Fibroblast of skin of left biceps (primary cell): ENCODE data around the gene OR2S2.
"Not testable (repeated sequence)": the region's sequence is repeated elsewhere in the genome, so short reads cannot be mapped to it uniquely, and the experiment has no call there.

Experiments used
- DNase-seq, 2 experiments: peaks; one replicate each; pipeline ENCODE4 v3.0.0-alpha.2; 2013; ENCODE audit warnings: low read depth in 2 of 2

Gene OR2S2

GRCh38 chr9:35962126-35962906 lies 4.4 kb upstream of the OR2S2 start:
- peak; percentile 59 to 64 for DNase-seq

GRCh38 chr9:35960039-35960655 lies 2.2 kb upstream of the OR2S2 start:
- no peak for DNase-seq

- no peak for DNase-seq
Observed at GRCh38 chr9:35956651-35957050, 1.3 kb downstream of the OR2S2 start.

GRCh38 chr9:35954942-35955546 lies 2.9 kb downstream of the OR2S2 start:
- DNase-seq = peak; percentile 48 to 50

GRCh38 chr9:35952526-35953191 lies 5.3 kb downstream of the OR2S2 start:
- DNase-seq = no peak

- no peak for DNase-seq
Observed at GRCh38 chr9:35951736-35952135, 6.2 kb downstream of the OR2S2 start.

- DNase-seq = no peak
Observed at GRCh38 chr9:35948901-35949318, 9.0 kb downstream of the OR2S2 start.

GRCh38 chr9:35948451-35948850 lies 9.5 kb downstream of the OR2S2 start:
- no peak for DNase-seq

- peak; percentile 64 to 75 for DNase-seq
Observed at GRCh38 chr9:35945341-35946018, 12.5 kb downstream of the OR2S2 start.

GRCh38 chr9:35944841-35945240 lies 13.1 kb downstream of the OR2S2 start:
- no peak for DNase-seq

GRCh38 chr9:35944173-35944572 lies 13.8 kb downstream of the OR2S2 start:
- no peak for DNase-seq

GRCh38 chr9:35942286-35942685 lies 15.7 kb downstream of the OR2S2 start:
- no peak for DNase-seq

- no peak for DNase-seq
Observed at GRCh38 chr9:35940458-35941407, 17.2 kb downstream of the OR2S2 start.

- DNase-seq = no peak
Observed at GRCh38 chr9:35939679-35940250, 18.2 kb downstream of the OR2S2 start.

GRCh38 chr9:35938474-35939356 lies 19.2 kb downstream of the OR2S2 start:
- DNase-seq = no peak

- DNase-seq = no peak
Observed at GRCh38 chr9:35937227-35937626, 20.7 kb downstream of the OR2S2 start.

- peak; percentile 87 to 89 for DNase-seq
Observed at GRCh38 chr9:35935755-35936509, 22.0 kb downstream of the OR2S2 start.

GRCh38 chr9:35935261-35935660 lies 22.7 kb downstream of the OR2S2 start:
- DNase-seq = no peak

GRCh38 chr9:35934069-35934468 lies 23.9 kb downstream of the OR2S2 start:
- DNase-seq = not testable (repeated sequence)
